ENCODE results near the gene GJB5. TPM values are rescaled to one million over a fixed set of nuclear protein-coding genes. Genes with fewer than 3 reads are reported as not detected.

GJB5 gene
- total RNA-seq, 1 experiment from 2014 or later: not detected

GRCh38 chr1:34785875-34786470 lies 31.1 kb downstream of the GJB5 start:
- Histone ChIP-seq H3K27ac (no peak overlapping the region), H3K36me3 (no peaks in the 10 kb centered on the region), H3K4me3 (no peak overlapping the region), H3K4me1 (replicated peaks) (0 out of 2 replicates have a peak, but pooled peaks cover 5% of the 10 kb centered on the region), H3K27me3 (replicated peaks) (peaks cover 21% of the 10 kb centered on the region), H3K9me3 (replicated peaks) (no peaks in the 10 kb centered on the region)
- no peak for DNase-seq (ENCODE audit: low read depth in 1 of 2, low spot score in 2 of 2)

DNA sequence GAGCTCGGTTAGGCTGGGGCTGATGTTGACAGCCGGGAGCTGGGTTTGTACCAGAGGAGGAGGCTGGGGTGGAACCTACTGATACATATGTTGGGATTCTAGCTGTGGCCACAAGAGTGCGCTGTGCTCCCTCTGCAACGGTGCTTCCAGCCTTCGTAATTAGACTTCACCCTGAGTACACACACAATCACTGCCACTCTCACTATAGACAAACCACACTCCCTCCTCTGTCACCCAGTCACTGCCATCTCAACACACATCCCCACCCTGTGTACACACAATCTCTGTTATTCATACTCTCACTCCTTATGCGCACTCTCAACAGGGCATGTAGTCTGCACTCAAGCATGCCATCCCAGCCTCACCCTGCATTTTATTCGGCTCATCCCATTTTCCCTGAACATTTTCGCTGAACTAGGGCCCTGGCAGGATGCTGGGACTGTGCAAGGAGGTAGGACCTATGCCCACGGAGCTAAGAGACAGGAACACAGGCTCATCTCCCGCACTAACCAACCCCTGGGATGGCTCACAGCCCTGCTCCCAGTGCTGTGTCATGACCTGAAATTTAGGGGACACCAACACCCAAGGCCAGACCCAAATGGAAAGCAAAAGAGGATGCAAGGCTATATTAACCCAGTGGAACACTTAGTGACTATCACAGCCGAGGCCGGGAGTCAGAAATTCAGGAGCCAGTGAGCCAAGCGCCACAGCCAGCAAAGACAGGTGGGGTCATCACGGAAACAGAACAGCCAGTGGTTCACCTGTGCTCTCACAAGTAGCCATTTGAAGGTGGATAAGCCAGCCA lies 31.9 kb downstream of the GJB5 start:
- H3K9me3 ChIP-seq (replicated peaks): no peaks in the 10 kb centered on the region

GRCh38 chr1:34787461-34788420 lies 32.9 kb downstream of the GJB5 start:
- peaks cover 9% of the 10 kb centered on the region; the same call in 1 of the 2 replicates for H3K27me3 ChIP-seq (replicated peaks)
- no peaks in the 10 kb centered on the region for H3K36me3 ChIP-seq
- no peak for DNase-seq (ENCODE audit: low read depth in 1 of 2, low spot score in 2 of 2)
- H3K4me3 ChIP-seq: no peak overlapping the region
- H3K4me1 ChIP-seq (replicated peaks): no peaks in the 10 kb centered on the region
- no peaks in the 10 kb centered on the region for H3K9me3 ChIP-seq (replicated peaks)
- H3K27ac ChIP-seq: no peak overlapping the region

More for the DNA sequence above, 31.9 kb downstream of the GJB5 start:
- Histone ChIP-seq H3K27me3 (replicated peaks) (peaks cover 17% of the 10 kb centered on the region), H3K36me3 (no peaks in the 10 kb centered on the region), H3K4me1 (replicated peaks) (no peaks in the 10 kb centered on the region), H3K27ac (no peak overlapping the region), H3K4me3 (no peak overlapping the region)
- DNase-seq (ENCODE audit: low read depth in 1 of 2, low spot score in 2 of 2): peak in 1 of 2 experiments; percentile 26

GRCh38 chr1:34790985-34791384 lies 36.1 kb downstream of the GJB5 start:
- Histone ChIP-seq H3K4me3 (no peak overlapping the region), H3K4me1 (replicated peaks) (no peaks in the 10 kb centered on the region), H3K27ac (no peak overlapping the region), H3K27me3 (replicated peaks) (peaks cover 11% of the 10 kb centered on the region), H3K36me3 (no peaks in the 10 kb centered on the region), H3K9me3 (replicated peaks) (no peaks in the 10 kb centered on the region)
- DNase-seq (ENCODE audit: low read depth in 1 of 2, low spot score in 2 of 2): no peak

DNA sequence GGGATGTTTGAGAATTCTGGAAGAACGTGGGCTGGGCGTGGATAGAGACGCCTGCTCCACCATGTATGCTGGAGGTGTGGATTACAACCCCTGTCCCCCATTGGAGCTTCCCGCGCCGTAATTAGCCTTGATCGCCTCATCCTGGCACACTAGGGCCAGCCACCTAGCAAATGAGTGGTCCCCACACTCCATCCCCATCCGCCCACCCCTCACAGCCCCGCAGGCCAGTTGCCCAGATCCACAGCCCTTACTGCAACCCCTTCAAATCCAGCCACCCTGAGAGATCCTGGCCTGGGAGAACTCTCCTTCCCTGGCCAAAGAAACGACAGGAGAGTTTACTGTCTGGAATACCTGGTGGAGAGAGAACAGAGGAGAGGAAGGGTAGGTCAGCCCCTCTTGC lies 37.6 kb downstream of the GJB5 start:
- H3K27ac ChIP-seq: no peak overlapping the region
- H3K4me3 ChIP-seq: no peak overlapping the region
- no peaks in the 10 kb centered on the region for H3K9me3 ChIP-seq (replicated peaks)
- no peak for DNase-seq (ENCODE audit: low read depth in 1 of 2, low spot score in 2 of 2)
- H3K27me3 ChIP-seq (replicated peaks): peaks cover 9% of the 10 kb centered on the region
- no peaks in the 10 kb centered on the region for H3K36me3 ChIP-seq
- no peaks in the 10 kb centered on the region for H3K4me1 ChIP-seq (replicated peaks)

DNA sequence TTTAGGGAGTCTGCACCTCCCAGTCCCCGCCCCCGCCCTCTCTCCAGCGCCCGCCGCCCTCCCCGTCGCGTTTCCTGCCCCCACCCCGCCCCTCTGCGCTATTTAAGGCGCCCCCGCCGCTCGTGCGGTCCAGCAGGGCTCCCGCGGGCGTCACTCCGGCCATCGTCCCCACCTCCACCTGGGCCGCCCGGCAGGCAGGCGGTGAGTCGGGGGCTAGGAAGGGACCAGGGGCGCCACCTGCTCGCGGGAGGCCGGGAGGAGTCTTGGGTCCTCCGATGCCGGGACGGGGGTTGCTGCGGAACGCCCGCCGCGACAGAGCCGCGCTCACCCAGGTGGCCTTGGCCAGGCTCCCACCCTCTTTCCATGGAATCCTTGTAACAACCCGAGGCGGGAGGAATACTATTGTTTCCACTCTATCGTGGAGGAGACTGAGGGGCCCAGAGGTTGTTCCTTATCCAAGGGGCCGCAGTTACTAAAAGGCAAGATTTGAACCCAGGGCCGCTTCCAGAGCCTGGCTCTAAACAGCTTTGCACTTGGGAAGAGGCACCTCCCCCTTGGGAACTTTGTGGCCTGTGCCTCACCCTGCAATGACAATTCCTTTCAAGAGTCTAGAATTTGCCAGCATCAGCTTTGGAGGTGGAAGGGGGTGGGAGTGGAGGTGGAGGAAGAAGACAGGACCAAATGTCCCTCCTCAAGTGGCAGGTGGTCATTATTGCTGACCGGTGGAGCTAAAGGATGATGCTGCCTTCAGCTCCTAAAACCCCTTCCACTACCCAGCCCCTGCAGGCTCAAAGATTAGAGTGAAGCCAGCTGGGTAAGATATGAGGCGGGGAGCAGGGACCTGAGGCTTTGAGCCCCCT lies 38.3 kb downstream of the GJB5 start, which contains the start of gene GJA4:
TSS of gene GJA4 (plus strand) at position 132 of the 860 bp plus-strand sequence. CDS start 1,215 bp downstream, outside the sequence.
- H3K27me3 ChIP-seq (replicated peaks): peaks cover 9% of the 10 kb centered on the region
- H3K4me3 ChIP-seq: no peak within 1 kb of the TSS
- no peak within 1 kb of the TSS for H3K27ac ChIP-seq
- H3K36me3 ChIP-seq: no peaks in the 10 kb centered on the region
- H3K9me3 ChIP-seq (replicated peaks): no peaks in the 10 kb centered on the region
- H3K4me1 ChIP-seq (replicated peaks): no peaks in the 10 kb centered on the region
- no peak for DNase-seq (ENCODE audit: low read depth in 1 of 2, low spot score in 2 of 2)

- no peaks in the 10 kb centered on the region for H3K4me1 ChIP-seq (replicated peaks)
- H3K9me3 ChIP-seq (replicated peaks): no peaks in the 10 kb centered on the region
- H3K27ac ChIP-seq: no peak overlapping the region
- no peak for DNase-seq (ENCODE audit: low read depth in 1 of 2, low spot score in 2 of 2)
- no peaks in the 10 kb centered on the region for H3K36me3 ChIP-seq
- no peak overlapping the region for H3K4me3 ChIP-seq
- peaks cover 9% of the 10 kb centered on the region for H3K27me3 ChIP-seq (replicated peaks)
Measured at GRCh38 chr1:34794001-34794789, 39.3 kb downstream of the GJB5 start.

DNA sequence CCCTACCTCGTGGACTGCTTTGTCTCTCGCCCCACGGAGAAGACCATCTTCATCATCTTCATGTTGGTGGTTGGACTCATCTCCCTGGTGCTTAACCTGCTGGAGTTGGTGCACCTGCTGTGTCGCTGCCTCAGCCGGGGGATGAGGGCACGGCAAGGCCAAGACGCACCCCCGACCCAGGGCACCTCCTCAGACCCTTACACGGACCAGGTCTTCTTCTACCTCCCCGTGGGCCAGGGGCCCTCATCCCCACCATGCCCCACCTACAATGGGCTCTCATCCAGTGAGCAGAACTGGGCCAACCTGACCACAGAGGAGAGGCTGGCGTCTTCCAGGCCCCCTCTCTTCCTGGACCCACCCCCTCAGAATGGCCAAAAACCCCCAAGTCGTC lies 39.9 kb downstream of the GJB5 start:
- peaks cover 9% of the 10 kb centered on the region for H3K27me3 ChIP-seq (replicated peaks)
- no peak overlapping the region for H3K4me3 ChIP-seq
- no peaks in the 10 kb centered on the region for H3K4me1 ChIP-seq (replicated peaks)
- no peak overlapping the region for H3K27ac ChIP-seq
- no peaks in the 10 kb centered on the region for H3K36me3 ChIP-seq
- DNase-seq (ENCODE audit: low read depth in 1 of 2, low spot score in 2 of 2): no peak
- H3K9me3 ChIP-seq (replicated peaks): no peaks in the 10 kb centered on the region

- Histone ChIP-seq H3K27me3 (replicated peaks) (peaks cover 9% of the 10 kb centered on the region; the same call in 1 of the 2 replicates), H3K27ac (no peak overlapping the region), H3K4me3 (no peak overlapping the region), H3K4me1 (replicated peaks) (no peaks in the 10 kb centered on the region), H3K36me3 (no peaks in the 10 kb centered on the region), H3K9me3 (replicated peaks) (no peaks in the 10 kb centered on the region)
- DNase-seq (ENCODE audit: low read depth in 1 of 2, low spot score in 2 of 2): no peak
Measured at GRCh38 chr1:34795916-34796315, 41.1 kb downstream of the GJB5 start.

DNA sequence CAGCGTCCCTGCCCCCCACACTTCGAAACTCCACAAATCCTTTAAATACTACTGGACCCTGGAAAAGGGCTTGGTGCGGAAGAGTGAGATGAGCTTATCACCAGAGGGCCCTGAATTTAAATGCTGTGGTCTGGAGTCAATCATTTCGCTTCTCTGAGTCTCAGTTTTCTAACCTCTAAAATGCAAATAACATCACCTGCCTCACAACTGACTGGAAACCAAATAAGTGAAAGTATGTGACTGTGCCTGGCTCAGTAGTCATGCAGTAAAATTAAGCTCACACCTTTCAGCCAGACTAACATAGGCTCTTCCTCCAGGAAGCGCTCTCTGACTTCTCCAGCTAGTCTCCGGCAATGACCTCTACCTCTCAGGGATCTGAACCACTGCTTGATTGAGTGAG lies 42.1 kb downstream of the GJB5 start:
- no peaks in the 10 kb centered on the region for H3K9me3 ChIP-seq (replicated peaks)

DNA sequence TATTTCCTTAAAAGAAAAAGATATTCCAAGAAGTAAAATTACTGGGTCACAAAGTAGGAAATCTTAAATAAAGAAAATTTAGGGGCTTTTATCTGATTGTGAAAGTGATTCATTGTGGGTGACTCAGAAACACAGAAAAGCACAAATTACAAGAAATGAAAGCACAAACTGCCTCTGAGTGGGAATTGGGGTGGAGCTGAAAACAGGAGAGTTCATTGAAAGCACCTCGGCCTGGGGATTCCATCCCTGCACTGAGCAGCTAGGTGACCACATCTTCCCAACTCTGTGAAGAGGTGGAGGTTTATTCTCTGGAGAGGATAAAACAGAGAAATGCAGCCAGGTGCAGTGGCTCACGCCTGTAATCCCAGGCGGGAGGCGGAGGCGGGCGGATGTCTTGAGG lies 45.4 kb downstream of the GJB5 start:
- Histone ChIP-seq H3K36me3 (no peaks in the 10 kb centered on the region), H3K27ac (no peak overlapping the region), H3K4me1 (replicated peaks) (no peaks in the 10 kb centered on the region), H3K4me3 (no peak overlapping the region), H3K9me3 (replicated peaks) (no peaks in the 10 kb centered on the region), H3K27me3 (replicated peaks) (no peaks in the 10 kb centered on the region; the same call in 1 of the 2 replicates)
- no peak for DNase-seq (ENCODE audit: low read depth in 1 of 2, low spot score in 2 of 2)

More for the DNA sequence above, 42.1 kb downstream of the GJB5 start:
- DNase-seq (ENCODE audit: low read depth in 1 of 2, low spot score in 2 of 2): no peak
- H3K4me1 ChIP-seq (replicated peaks): no peaks in the 10 kb centered on the region
- H3K27me3 ChIP-seq (replicated peaks): peaks cover 6% of the 10 kb centered on the region; the same call in 1 of the 2 replicates
- no peaks in the 10 kb centered on the region for H3K36me3 ChIP-seq
- no peak overlapping the region for H3K4me3 ChIP-seq
- no peak overlapping the region for H3K27ac ChIP-seq

GRCh38 chr1:34803770-34804169 lies 48.9 kb downstream of the GJB5 start:
- Histone ChIP-seq H3K9me3 (replicated peaks) (no peaks in the 10 kb centered on the region), H3K36me3 (no peaks in the 10 kb centered on the region), H3K27me3 (replicated peaks) (no peaks in the 10 kb centered on the region; the same call in 1 of the 2 replicates), H3K4me3 (no peak overlapping the region), H3K4me1 (replicated peaks) (no peaks in the 10 kb centered on the region), H3K27ac (no peak overlapping the region)
- no peak for DNase-seq (ENCODE audit: low read depth in 1 of 2, low spot score in 2 of 2)
